Sigmoid colon (tissue), 4 donors: Measurements from ENCODE around the gene GIPR.

Source experiments
- POLR2AphosphoS5 ChIP-seq, 4 donors: sonication (generic); formaldehyde crosslinking; IDR thresholded peaks; one replicate each; pipeline ENCODE4 v1.6.1; 2017; ENCODE audit warnings: antibody characterized with exemption in 4 of 4
- TF ChIP-seq, protein P1 (sequence below), 4 experiments: fragments of 450-650 bp in 3 of 4; fragments of 200-600 bp in 1 of 4; IDR thresholded peaks; one replicate each; pipeline ENCODE4 v1.5.1; 2016 to 2019; ENCODE audit warnings: antibody characterized with exemption in 4 of 4, mild to moderate bottlenecking in 3 of 4, moderate library complexity in 2 of 4

DNA sequence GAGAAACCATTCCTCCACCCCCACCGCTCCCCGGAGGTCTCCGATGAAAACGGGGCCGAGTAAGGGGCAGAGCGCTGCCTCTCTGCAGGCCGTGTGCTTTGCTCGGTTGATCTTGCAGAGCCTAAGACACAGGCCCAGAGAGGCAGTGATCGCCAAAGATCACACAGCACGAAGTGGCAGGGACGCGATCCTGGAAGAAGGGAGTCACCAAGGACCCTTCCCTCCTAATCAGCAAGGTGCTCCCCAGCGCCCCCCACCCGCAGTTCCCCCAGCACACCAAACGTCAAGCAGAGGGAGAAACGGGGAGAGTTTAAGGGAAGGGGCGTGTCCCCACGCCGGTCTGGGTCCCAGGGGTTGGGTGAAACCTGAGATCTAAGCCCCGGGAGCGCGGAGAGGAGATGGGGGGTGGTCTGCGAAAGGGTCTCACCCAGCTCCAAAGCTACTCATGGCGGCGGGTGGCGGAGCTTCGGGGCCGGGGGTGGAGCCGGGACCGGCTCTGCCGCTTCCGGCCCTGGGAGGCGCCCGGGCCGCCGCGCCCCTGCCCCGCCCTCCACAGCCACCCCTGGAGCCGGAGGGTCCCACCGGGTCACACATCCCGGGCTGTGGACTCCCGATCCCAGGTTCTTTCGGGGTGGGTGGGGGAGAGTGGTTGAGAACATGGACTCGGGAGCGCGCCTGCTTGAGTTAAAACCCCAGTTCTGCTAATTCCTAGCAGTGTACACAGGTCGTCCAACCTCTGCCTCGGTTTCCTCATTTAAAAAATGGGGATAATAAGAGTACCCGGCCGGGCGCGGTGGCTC lies 28.9 kb upstream of the GIPR start, which contains the start of gene EML2:
- TF ChIP-seq POLR2AphosphoS5 (IDR thresholded peaks at IDR 0.05), result no peak
- TF ChIP-seq, protein P1, sequence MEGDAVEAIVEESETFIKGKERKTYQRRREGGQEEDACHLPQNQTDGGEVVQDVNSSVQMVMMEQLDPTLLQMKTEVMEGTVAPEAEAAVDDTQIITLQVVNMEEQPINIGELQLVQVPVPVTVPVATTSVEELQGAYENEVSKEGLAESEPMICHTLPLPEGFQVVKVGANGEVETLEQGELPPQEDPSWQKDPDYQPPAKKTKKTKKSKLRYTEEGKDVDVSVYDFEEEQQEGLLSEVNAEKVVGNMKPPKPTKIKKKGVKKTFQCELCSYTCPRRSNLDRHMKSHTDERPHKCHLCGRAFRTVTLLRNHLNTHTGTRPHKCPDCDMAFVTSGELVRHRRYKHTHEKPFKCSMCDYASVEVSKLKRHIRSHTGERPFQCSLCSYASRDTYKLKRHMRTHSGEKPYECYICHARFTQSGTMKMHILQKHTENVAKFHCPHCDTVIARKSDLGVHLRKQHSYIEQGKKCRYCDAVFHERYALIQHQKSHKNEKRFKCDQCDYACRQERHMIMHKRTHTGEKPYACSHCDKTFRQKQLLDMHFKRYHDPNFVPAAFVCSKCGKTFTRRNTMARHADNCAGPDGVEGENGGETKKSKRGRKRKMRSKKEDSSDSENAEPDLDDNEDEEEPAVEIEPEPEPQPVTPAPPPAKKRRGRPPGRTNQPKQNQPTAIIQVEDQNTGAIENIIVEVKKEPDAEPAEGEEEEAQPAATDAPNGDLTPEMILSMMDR (IDR thresholded peaks at IDR 0.05), result no peak
